Kidney glomerular epithelial cell (primary cell): ENCODE measurements around the gene LCN2.

Experiments used
- DNase-seq: peaks from one replicate; lab custom pipeline; 2025; lab: John Stamatoyannopoulos, UW

The LCN2 gene

DNA sequence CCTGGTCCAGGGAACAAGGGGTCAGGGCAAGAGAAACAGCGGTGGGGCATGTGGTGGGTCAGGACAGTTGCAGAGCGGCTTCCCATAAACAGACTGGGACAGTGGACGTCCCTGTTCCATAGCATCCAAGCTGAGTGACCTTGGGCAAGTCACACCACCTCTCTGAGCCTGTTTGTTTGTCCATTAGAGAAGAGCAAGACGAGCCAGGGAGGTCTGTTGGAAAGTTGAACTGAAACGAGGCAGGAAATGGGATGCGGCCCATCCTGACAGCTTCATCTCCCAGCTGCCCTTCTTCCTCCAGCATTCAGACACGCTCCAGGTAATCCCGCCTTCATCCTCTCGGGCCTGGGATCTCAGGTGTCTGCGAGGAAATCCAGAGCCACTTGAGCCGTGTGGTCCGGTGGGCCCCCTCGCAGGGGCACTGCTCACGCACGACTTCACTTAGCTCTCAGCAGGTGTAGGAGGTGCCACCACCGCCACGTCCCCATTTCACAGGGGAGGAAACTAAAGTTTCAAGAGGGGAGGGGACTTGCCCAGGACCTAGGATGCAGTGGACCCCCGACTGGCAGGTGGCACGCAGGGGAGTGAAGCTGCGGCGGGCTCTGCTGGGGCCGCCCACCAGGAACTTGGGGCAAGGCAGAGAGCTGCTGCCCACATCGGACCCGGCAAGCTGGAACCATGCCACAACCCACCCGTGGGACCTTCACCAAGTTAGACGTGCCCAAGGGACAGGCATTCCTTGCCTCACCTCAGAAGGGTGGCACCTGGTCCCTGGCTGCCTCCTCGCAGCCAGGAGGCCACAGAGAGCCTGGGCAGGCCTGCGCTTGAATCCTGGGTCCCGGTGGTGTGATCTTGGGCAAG, 34.7 kb upstream of the LCN2 start:
- no peak for DNase-seq

DNA sequence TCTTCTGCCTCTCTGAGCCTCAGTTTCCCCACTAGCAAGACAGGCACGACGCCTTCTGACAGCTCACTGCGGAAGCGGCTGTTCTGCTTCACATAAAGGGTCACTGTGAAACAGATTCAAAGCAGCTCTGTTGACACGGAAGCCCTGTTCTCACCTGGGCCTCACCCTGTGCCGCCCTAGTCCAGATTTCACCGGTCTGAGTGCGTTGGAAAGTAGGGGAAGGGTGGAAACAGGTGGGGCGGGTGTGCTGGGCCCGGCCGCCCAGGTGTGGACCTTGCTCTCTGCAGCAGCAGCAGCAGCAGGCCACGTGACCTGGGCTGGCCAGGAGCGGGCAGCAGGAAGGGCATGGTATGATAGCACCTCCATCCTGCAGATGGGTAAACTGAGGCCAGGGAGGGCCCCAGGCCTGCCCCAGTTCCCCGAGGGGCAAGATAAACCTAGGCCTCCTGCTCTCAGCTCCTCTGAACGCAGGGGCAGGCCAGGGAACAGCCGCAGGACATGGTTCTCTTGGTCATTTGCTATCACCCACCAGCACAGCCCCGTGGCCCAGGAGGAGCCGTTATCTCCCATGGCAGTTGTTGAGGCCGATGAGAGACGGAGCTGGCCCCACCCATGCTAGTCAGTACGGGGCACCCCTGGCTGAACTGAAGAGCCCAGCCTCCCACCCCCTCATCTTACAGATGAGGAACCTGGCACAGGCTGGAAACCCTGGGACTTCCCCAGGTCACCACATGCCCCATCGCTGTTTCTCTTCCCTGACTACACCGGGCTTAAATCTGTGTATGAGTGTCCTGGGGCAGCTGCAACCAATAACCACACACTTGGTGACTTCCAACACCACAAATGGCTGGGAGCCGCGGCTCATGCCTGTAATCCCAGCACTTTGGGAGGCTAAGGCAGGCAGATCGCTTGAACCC, 33.8 kb upstream of the LCN2 start:
- no peak for DNase-seq

DNA sequence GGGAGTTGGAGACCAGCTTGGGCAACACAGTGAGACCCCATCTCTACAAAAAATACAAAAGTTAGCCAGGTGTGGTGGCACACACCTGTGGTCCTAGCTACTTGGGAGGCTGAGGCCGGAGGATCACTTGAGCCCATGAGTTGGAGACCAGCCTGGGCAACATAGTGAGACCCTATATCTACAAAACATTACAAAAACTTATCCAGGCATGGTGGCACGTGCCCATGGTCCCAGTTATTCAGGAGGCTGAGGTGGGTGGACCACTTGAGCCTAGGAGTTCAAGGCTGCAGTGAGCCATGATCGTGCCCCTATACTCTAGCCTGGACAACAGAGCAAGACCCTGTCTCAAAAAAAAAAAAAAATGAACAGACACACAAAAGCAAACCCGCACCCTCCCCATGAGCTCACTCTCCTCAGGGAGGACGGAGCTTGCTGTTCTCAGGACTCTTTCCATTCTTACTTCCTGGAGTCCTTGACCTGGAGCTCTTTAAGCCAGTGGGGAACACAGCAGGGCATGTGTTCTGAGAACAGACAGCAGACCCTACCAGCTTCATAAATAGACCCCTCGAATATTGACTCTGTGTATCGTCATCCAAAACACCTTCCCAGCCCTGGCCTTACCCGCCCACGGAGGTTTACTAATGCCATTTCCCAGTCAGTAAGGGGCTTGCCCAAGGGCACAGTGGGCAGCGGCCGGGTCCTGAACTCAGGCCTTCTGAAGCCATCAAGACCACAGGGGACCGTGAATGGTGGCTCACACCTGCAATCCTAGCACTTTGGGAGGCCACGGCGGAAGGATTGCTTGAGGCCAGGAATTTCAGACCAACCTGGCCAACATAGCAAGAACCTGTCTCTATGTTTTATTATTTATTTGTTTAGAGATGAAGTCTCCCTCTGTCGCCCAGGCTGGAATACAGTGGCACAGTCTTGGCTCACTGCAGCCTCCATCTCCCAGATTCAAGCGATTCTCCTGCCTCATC, 32.9 kb upstream of the LCN2 start:
- DNase-seq, result no peak

DNA sequence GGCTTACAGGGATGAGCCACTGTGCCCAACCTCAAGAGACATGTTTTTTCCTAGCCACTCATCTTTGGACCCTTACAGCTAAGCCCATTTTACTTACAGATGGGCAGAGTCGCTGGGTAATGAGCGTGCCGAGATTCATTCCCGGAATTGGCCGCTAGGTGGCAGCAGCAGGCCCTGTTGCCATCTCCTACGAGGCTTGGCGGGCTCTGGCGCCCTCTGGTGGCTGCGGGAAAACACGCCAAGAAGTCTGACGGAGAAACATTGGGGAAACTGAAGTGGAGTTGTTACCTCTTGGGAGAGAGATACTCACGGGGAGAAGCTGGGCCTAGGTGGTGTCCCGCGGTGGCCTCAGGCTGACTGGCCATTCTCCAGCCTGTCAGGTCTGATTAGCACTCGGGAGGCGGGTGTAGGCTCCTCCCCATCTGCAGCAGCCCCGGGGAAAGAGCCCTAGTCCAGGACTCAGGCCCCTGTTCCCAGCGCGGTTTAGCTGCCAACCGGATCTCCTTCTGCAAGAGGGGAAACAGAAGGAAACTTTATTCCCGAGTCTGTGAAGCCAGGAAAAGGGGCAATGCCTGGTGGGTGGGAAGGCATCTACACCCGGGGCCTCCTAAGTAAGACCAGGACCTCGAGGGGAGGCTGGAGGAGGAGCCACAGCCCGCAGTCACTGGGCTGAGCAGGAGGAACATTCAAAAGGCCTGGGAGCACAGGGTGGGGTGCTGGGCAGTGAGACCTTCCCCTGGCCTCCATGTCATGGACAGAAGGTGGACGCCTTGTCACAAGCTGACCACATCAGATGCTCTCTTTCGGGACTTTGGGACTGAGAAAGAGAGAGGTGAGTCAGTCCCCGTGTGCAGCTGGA, 31.4 kb upstream of the LCN2 start:
- peak; percentile 87 for DNase-seq

DNA sequence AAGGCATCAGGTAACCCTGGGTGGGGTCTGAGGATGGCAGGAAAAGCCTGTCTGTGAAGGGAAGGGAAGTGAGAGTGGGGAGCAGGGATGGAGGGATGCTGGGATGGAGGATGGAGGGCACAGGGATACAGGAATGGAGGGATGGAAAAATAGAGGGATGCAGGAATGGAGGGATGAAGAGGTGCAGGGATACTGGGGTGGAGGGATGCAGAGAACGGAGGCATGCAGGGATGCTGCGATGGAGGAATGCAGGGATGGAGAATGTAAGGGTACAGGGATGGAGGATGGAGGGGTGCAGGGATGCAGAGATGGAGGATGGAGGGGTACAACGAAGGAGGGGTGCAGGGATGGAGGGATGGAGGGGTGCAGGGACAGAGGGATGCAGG, 30.8 kb upstream of the LCN2 start:
- no peak for DNase-seq

DNA sequence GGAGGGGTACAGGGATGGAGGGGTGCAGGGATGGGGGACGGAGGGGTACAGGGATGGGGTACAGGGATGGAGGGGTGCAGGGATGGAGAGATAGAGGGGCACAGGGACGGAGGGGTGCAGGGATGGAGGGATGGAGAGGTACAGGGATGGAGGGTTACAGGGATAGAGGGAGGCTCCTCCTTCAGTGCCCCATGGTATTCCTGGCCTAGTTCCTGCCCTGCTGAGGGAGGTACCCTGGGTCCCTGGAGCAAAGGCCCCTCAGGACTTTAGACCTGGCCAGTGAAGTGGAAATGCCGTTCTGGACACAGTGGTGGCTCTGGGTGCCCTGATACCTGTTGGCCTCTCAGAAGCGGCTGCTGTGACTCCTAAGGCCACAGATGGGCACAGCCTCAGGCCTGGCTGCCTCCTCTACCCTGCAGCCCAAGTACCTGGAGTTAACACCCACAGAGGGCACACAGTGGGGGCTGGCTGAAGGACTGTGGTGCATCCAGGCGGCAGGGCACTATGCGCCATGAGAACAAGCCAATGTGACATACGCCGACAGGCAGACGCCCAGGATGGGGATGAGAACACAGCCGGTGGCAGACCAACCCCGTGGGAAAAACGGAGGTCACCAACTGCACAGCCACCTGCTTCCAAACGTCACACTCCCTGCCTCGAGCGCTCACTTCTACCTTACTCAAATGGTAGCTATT, 30.1 kb upstream of the LCN2 start:
- no peak for DNase-seq

DNA sequence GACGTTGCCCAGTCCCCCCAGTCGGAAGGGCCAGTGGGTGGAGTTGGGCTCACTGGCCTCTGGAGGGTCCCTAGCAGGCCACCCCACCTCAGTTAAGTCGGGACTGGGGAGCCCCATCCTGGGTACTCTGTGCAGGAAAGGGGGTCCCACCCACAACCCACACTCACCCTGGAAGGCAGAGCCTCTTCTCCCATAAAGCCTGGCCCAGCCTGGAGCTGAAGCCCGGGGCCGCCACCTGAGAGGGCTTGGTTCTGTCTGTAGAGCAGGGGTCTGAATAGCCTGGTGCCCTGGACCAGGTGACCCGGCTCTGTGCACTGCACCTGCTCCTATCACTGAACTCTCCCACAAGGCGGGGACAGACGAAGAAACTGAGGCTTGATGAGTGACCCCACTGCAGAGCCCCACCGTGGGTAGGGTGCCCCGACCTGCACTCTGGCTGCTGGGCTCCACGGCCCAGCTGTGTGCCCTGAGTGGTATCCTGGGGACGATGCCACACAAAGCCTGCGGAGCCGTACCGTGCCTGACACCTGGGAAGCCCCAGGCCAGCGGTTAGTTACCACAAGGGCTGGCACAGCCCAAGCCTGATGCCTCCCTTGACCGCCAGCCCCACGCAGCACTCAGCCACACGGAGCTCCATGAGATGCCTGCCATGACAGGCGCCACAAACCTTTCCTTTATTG, 29.1 kb upstream of the LCN2 start:
- DNase-seq, result no peak

DNA sequence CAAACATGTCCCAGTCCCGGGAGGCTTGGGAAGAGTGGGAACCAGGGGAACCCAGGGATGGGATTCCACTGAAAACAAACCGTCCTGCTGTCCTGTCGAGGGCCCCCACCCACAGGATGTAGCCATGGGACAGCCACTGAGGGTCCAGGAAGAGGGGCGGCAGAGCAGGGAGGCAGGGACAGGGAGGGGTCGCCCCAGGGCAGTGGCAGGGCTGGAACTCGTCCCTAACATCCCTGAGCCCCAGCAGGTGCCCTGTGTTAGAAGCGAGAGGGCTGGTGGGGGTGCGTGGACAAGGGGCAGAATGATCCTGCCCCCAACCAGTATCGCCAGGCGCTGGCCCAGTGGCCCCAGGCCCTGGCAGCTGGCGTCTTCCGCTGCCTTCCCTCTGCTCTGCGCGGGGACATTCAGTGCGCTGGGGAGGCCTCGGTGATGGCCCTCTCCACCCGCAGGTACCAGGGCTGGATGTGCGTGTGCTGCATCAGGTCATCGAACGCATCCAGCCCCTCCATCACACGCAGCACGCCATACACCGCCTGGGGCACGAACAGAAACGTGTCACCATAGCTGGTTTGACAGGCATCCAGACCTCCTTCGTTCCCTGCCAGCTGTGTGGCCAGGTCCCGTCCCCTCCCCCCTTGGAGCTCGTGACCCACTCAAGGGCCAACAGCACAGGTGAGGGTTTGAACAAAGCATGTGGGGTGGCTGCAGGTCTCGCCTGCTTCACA, 28.4 kb upstream of the LCN2 start:
- DNase-seq, result no peak

DNA sequence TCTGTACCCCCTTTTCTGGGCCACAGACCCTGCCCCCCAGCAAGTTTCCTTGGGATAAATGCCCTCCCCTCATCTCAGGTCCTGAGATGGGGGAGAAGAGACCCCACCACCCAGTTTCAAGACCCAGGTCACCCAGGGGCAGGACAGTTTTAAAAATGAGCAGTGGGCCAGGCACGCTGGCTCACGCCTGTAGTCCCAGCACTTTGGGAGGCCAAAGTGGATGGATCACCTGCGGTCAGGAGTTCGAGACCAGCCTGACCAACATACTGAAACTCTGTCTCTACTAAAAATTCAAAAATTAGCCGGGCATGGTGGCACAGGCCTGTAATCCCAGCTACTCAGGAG, 27.8 kb upstream of the LCN2 start:
- DNase-seq, result no peak

DNA sequence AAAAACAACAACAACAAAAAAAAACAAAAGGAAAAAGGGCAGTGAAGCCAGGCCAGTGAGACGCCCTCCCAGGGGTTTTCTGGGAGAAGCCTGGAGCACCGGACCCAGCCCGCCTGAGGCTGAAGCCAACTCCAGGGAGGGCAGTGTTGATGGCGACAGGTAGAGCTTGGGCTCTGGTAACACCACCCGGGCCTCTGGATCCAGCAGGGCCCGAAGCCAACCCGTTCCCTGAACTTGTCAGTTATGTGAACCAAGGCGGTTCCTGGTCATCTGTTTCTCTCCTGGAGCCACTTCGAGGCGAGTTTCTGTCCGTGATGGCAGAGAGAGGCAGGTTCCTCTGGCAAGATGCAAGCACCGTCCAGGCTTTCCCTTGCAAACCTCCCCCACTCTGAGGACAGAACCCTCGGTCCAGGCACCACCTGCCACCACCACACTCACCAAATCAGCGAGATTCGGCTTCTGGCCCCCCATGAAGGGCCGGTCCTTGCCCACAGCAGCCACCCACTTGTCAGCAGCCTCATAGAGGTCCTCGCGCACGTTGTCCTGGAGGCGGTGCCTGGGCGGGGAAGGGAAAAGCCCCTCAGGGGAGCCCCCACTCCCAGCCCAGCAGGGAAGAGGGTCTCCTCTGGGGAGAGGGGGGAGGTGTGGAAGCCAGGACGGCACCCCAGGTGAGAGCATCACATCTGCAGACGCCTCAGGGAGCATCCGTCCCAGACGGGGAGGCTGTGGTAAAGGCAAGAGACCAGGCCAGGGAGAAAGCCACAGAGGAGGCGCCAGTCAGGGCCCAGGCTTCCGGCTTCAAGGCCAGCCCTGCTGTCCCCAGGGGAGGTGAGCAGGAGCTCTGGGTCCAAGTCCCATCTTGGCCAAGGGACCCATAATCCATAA, 27.1 kb upstream of the LCN2 start:
- no peak for DNase-seq

DNA sequence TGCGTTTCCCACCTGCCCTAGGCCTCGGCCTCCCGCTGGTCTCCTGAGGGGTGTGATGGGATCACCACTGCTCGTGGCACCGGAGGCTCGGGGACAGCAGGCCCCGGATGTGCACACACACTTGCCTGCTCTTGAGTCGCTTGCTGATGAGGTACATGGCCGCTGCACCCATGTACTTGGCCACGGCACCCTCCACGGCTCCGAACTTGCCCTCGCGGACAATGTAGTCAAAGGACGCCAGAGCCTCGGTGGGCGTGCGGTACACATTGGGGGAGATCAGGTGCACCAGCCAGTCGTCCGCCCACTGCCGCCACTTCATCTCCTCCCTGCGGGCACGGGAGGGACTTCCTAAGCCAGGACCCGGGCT, 26.5 kb upstream of the LCN2 start:
- DNase-seq, result no peak

DNA sequence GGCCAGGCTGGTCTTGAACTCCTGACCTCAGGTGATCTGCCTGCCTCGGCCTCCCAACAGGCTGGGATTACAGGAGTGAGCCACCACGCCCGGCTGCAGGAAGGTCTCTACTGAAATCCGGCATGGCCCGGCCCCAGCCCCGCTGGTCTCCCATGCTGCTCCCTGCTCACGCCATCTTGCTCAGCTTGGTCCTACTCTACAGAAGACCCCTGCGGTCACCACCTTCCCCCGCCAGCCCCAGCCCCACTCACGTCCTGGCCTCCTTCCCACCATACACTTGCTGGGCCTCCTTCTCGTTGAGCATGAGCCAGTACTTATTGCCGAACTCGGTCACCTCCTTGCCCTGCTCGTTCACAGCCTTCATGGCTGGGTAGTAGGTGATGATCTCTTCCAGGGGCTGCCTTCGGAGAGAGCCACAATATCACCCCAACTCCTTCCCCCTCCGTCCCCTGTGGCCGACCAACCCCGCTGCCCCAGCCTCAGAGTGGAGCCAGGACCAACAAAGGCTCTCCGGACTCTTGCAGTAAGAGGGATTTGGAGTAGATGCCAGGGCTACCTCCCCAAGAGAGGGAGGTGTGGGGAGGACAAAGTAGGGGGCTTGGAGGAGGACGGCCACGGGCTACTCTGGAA, 25.7 kb upstream of the LCN2 start:
- DNase-seq, result no peak

DNA sequence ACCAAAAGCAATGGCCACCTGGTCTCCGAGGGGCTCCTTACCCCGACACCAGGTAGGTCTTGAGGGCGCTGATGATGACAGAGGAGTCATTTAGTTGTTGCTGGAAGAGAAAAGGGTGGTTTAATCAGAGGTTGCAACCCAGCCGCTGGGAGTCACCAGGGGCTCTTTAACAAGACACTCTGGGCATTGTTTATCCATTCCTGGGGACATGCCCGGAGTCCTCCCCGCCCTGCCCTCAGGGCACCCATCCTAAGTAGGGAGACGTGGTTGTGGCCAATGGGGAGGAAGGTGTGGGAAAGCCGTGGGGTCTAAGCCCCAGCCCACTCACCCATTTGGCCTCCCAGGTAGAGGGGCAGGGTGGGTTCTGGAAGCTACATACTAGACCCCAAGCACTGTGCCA, 24.8 kb upstream of the LCN2 start:
- DNase-seq, result no peak

DNA sequence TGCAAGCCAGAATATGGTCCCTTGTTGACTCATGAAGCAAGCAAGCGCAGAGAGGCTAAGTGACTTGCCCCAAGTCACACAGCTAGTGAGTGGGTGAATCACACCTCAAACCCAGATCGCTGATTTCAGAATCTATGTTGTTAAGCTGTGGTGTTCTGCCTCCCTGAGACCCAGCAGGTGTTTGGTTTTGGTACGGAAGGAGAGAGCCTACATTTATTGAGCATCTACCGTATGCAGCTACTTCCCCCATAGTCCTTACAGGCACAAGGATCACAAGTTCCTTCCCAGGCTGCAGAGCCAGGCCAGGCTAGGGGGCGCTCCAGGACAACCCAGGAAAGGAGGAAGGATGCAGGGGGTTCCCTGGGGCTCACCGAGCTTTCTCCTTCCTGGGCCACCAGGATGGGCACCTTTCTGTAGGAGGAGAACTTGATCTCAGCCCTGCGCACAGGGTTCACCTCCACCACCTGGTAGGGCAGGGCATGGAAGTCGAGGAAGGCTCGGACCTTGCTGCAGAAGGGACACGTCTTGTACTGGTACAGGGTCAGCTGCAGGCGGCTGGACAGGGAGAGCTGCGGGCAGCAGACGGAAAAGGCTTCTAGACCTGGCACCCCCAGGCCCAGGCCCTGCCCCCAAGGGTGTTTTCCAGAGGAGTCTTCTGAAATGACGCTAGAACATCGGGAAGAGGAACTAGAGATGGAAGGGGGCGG, 24.2 kb upstream of the LCN2 start:
- DNase-seq, result peak; percentile 6

DNA sequence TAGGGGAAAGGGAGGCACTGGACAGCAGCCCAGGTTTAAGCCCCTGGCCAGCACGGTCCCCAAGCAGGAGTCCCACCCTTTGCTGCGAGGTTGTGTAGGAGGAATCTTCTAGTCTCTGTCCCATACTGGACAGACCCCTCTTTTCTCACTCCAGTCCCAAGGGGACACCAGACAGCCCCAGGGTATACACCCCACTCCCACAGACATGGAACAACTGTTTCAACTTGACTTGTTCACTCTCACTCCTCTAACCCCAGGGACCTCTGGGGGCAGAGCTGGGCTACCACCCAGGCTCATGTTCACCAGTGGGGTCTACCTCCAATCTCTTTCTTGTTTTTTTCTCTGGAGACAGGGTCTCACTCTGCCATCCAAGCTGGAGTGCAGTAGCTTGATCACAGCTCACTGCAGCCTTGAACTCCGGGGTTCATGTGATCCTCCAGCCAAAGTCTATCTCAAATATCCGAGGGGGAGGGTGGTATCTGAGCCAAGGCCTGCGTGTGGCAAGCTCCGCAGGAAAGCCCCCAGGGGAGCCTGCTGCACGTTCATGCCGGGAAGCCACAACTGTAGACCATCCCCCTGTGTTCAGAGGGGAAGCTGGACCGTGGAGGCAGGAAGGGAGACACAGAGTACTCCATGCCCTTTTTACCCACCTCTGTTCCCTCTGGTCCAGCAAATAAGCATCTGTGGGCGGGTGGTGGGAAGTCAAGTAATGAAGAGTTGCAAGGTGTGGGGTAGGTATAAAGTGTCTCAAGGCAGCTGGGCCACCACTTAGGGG, 23.5 kb upstream of the LCN2 start:
- DNase-seq, result no peak

DNA sequence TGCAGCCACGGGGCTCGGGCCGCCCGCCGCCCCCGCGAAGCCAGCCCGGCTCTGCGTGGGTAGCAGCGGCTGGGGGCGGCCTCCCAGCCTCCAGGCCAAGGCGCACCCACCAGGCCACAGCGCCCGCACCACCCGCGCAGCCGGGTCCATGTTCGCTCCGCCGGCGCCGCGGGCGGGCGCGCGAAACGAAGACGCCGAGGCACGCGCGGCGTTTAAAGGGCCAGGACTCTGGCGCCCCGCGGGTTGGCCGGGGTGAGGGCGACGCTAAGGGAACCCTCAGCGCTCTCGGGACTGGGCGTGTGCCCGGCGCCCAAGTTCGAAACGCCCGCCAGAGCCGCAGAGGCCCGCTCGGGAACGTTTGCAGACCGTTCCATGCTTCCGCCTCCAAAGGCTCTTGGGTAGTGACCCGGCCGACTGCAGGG, 21.7 kb upstream of the LCN2 start, which contains the start of gene PTGES2:
PTGES2 (minus strand) TSS at position 162 of the 422 bp plus-strand sequence; CDS start at position 150, 12 bp downstream.
- peak; percentile 70 for DNase-seq
